Activated CD4-positive, alpha-beta T cell treated with anti-CD3 and anti-CD28 coated beads, Interleukin-2, amount 50 U/mL, for 24 hours (primary cell): ENCODE results near the gene GALNS.

Experiments used
- DNase-seq, 2 donors: peaks; one replicate each; pipeline ENCODE4 v3.0.0-alpha.2; 2020; ENCODE audit warnings: low read depth in 1 of 2, low spot score in 1 of 2

GALNS gene

GRCh38 chr16:88859381-88860091 lies 2.8 kb upstream of the GALNS start:
- no peak for DNase-seq

GRCh38 chr16:88857728-88858339 lies 1.1 kb upstream of the GALNS start:
- peak; percentile 45 to 61 for DNase-seq

GRCh38 chr16:88856122-88856827 lies 472 bp downstream of the GALNS start:
- no peak for DNase-seq

- DNase-seq: no peak
Observed at GRCh38 chr16:88855736-88856121, 1.0 kb downstream of the GALNS start.

- no peak for DNase-seq
Observed at GRCh38 chr16:88855176-88855575, 1.6 kb downstream of the GALNS start.

- DNase-seq: no peak
Observed at GRCh38 chr16:88854306-88855111, 2.2 kb downstream of the GALNS start.

GRCh38 chr16:88853325-88853941 lies 3.3 kb downstream of the GALNS start:
- no peak for DNase-seq

GRCh38 chr16:88851616-88852015 lies 5.1 kb downstream of the GALNS start:
- no peak for DNase-seq

- DNase-seq: no peak
Observed at GRCh38 chr16:88850531-88851199, 6.1 kb downstream of the GALNS start.

- DNase-seq: no peak
Observed at GRCh38 chr16:88848557-88848956, 8.2 kb downstream of the GALNS start.

GRCh38 chr16:88847654-88848053 lies 9.1 kb downstream of the GALNS start:
- DNase-seq: no peak

GRCh38 chr16:88846088-88846487 lies 10.7 kb downstream of the GALNS start:
- DNase-seq: no peak

- DNase-seq: no peak
Observed at GRCh38 chr16:88844419-88845036, 12.2 kb downstream of the GALNS start.

GRCh38 chr16:88843256-88843655 lies 13.5 kb downstream of the GALNS start:
- no peak for DNase-seq

- DNase-seq: no peak
Observed at GRCh38 chr16:88842806-88843205, 13.9 kb downstream of the GALNS start.

- no peak for DNase-seq
Observed at GRCh38 chr16:88842308-88842756, 14.4 kb downstream of the GALNS start.

- DNase-seq: no peak
Observed at GRCh38 chr16:88841521-88842307, 15.0 kb downstream of the GALNS start.

- DNase-seq: no peak
Observed at GRCh38 chr16:88840600-88841215, 16.0 kb downstream of the GALNS start.
